Activated gamma-delta T cell treated with Interleukin-2 at 50 U/mL for 16 hours (primary cell): Measurements from ENCODE around the gene MCTP1.
"Not testable (repeated sequence)": the region's sequence is repeated elsewhere in the genome, so short reads cannot be mapped to it uniquely, and the experiment has no call there.

ENCODE experiments used
- DNase-seq: peaks from one replicate; pipeline ENCODE4 v3.0.0-alpha.2; 2020

MCTP1 gene

GRCh38 chr5:94850960-94851359, 433.9 kb downstream of the MCTP1 start:
- no peak for DNase-seq

GRCh38 chr5:94849821-94850736, 434.8 kb downstream of the MCTP1 start:
- DNase-seq: peak; percentile 18

- DNase-seq: no peak
Observed at GRCh38 chr5:94849324-94849723, 435.6 kb downstream of the MCTP1 start.

- no peak for DNase-seq
Observed at GRCh38 chr5:94847726-94848125, 437.2 kb downstream of the MCTP1 start.

- DNase-seq: no peak
Observed at GRCh38 chr5:94847019-94847418, 437.9 kb downstream of the MCTP1 start.

- DNase-seq: not testable (repeated sequence)
Observed at GRCh38 chr5:94845696-94846095, 439.2 kb downstream of the MCTP1 start.

- no peak for DNase-seq
Observed at GRCh38 chr5:94841598-94842322, 443.1 kb downstream of the MCTP1 start.

- no peak for DNase-seq
Observed at GRCh38 chr5:94833851-94834250, 451.0 kb downstream of the MCTP1 start.

- DNase-seq: no peak
Observed at GRCh38 chr5:94832685-94833084, 452.2 kb downstream of the MCTP1 start.

- no peak for DNase-seq
Observed at GRCh38 chr5:94830520-94830919, 454.4 kb downstream of the MCTP1 start.

GRCh38 chr5:94828222-94828621, 456.7 kb downstream of the MCTP1 start:
- DNase-seq: not testable (repeated sequence)

GRCh38 chr5:94820488-94820887, 464.4 kb downstream of the MCTP1 start:
- DNase-seq: no peak

GRCh38 chr5:94818904-94819303, 466.0 kb downstream of the MCTP1 start:
- no peak for DNase-seq

GRCh38 chr5:94815313-94816039, 469.4 kb downstream of the MCTP1 start:
- no peak for DNase-seq

GRCh38 chr5:94812232-94812631, 472.7 kb downstream of the MCTP1 start:
- DNase-seq: no peak

GRCh38 chr5:94811331-94811730, 473.6 kb downstream of the MCTP1 start:
- DNase-seq: no peak

GRCh38 chr5:94810877-94811276, 474.0 kb downstream of the MCTP1 start:
- DNase-seq: no peak

- no peak for DNase-seq
Observed at GRCh38 chr5:94810281-94810680, 474.6 kb downstream of the MCTP1 start.

GRCh38 chr5:94808497-94808896, 476.4 kb downstream of the MCTP1 start:
- DNase-seq: no peak

- no peak for DNase-seq
Observed at GRCh38 chr5:94807985-94808384, 476.9 kb downstream of the MCTP1 start.

- no peak for DNase-seq
Observed at GRCh38 chr5:94802450-94802849, 482.4 kb downstream of the MCTP1 start.

GRCh38 chr5:94796586-94796985, 488.3 kb downstream of the MCTP1 start:
- DNase-seq: no peak

GRCh38 chr5:94793816-94794198, 491.1 kb downstream of the MCTP1 start:
- no peak for DNase-seq
